Common myeloid progenitor, CD34-positive (primary cell): ENCODE results near the gene INPP4B.
A peak's percentile ranks its signal among the peaks of the same experiment; 100 is the strongest.

Experiments used
- CTCF ChIA-PET: fragments of 350-600 bp; sonication (Branson Sonifier 250); formaldehyde crosslinking; loops from one replicate; lab custom pipeline; 2021; ENCODE audit warnings: antibody characterized with exemption; lab: Charles Lee
- POLR2A ChIA-PET: fragments of 350-600 bp; sonication (Branson Sonifier 250); formaldehyde crosslinking; loops from one replicate; lab custom pipeline; 2021; ENCODE audit warnings: antibody characterized with exemption; lab: Charles Lee
- DNase-seq, 3 donors: peaks; one replicate each; pipeline versions ENCODE4 v3.0.0 to v3.0.0-alpha.2; 2013
- H3K27ac ChIP-seq, 2 experiments: 1 replicate in 1 of 2; 2 replicates in 1 of 2; pipeline ENCODE4 v1.7.0; 2013; ENCODE audit warnings: inconsistent platforms in 2 of 2, low read length in 2 of 2, mild to moderate bottlenecking in 2 of 2, low read depth in 1 of 2, moderate library complexity in 1 of 2; ENCODE audit not compliant: severe bottlenecking in 2 of 2, insufficient read depth in 1 of 2, poor library complexity in 1 of 2
- H3K27me3 ChIP-seq, 5 experiments: replicated peaks in 2 of 5; 1 replicate in 3 of 5; 2 replicates in 2 of 5; pipeline versions ENCODE4 v1.6.1 to v1.7.0; 2013; ENCODE audit warnings: low read length in 4 of 5, mild to moderate bottlenecking in 2 of 5, moderate library complexity in 2 of 5, inconsistent platforms in 1 of 5; ENCODE audit not compliant: insufficient read depth in 5 of 5, control insufficient read depth in 4 of 5
- H3K36me3 ChIP-seq, 4 experiments: 1 replicate in 2 of 4; 2 replicates in 2 of 4; pipeline versions ENCODE4 v1.6.1 to v1.7.0; 2013; ENCODE audit warnings: low read length in 3 of 4, control low read depth in 1 of 4, mild to moderate bottlenecking in 1 of 4; ENCODE audit not compliant: control insufficient read depth in 4 of 4, insufficient read depth in 4 of 4
- H3K4me1 ChIP-seq, 4 experiments: 1 replicate in 3 of 4; 2 replicates in 1 of 4; pipeline versions ENCODE4 v1.6.1 to v1.7.1; 2013; ENCODE audit warnings: low read length in 3 of 4, mild to moderate bottlenecking in 3 of 4, control low read depth in 1 of 4, inconsistent platforms in 1 of 4, moderate library complexity in 1 of 4; ENCODE audit not compliant: control insufficient read depth in 4 of 4, insufficient read depth in 4 of 4; ENCODE audit errors: control extremely low read depth in 1 of 4
- H3K4me3 ChIP-seq, 7 experiments: 1 replicate in 4 of 7; 2 replicates in 3 of 7; pipeline versions ENCODE4 v1.5.1 to v1.7.0; 2013; ENCODE audit warnings: mild to moderate bottlenecking in 7 of 7, low read length in 6 of 7, moderate library complexity in 6 of 7, inconsistent platforms in 2 of 7, low read depth in 2 of 7, control low read depth in 1 of 7; ENCODE audit not compliant: insufficient read depth in 4 of 7, control insufficient read depth in 1 of 7; ENCODE audit errors: extremely low read depth in 1 of 7
- H3K9me3 ChIP-seq, 5 experiments: 1 replicate in 4 of 5; 2 replicates in 1 of 5; pipeline versions ENCODE4 v1.6.1 to v1.7.1; 2013; ENCODE audit warnings: low read length in 4 of 5, mild to moderate bottlenecking in 2 of 5, inconsistent platforms in 1 of 5, low read depth in 1 of 5, moderate library complexity in 1 of 5; ENCODE audit not compliant: control insufficient read depth in 4 of 5, insufficient read depth in 2 of 5; ENCODE audit errors: control extremely low read depth in 1 of 5
- whole genome bisulfite sequencing: methylation state at CpG from one replicate; pipeline ENCODE4 v1.1.5; 2013; ENCODE audit not compliant: insufficient coverage; 5-methylcytosine and 5-hydroxymethylcytosine counted together

INPP4B gene

DNA sequence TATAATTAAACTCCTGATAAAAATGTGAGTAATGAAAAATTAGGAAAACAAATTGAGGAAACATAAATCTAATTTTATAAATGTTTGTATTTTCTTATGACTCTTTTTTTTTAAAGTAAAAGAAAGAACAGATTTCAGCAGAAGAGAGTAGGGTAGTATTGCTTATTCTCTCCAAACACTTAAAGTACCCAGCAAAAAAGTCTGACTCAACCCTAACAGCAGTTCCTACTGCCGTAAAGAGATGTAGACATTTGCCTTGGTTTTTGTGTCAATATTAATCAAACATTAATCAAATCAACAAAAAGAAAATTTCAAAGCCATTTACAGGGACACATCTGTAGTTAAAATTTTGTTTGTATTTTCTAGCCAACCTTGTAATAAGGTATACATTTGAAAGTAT, 701.3 kb downstream of the INPP4B start:
- no peaks in the 10 kb centered on the region for H3K27me3 ChIP-seq
- POLR2A ChIA-PET, result no interaction called here
- CTCF ChIA-PET, result no interaction called here
- H3K4me3 ChIP-seq, result no peak overlapping the region
- no CpG with 5 or more reads among the region's 1 CpG for WGBS
- no peaks in the 10 kb centered on the region for H3K4me1 ChIP-seq
- peaks cover 0 to 5% (median 1%) of the 10 kb centered on the region in 4 experiments for H3K36me3 ChIP-seq
- no peak overlapping the region for H3K27ac ChIP-seq
- no peak for DNase-seq
- H3K9me3 ChIP-seq, result no peaks in the 10 kb centered on the region

DNA sequence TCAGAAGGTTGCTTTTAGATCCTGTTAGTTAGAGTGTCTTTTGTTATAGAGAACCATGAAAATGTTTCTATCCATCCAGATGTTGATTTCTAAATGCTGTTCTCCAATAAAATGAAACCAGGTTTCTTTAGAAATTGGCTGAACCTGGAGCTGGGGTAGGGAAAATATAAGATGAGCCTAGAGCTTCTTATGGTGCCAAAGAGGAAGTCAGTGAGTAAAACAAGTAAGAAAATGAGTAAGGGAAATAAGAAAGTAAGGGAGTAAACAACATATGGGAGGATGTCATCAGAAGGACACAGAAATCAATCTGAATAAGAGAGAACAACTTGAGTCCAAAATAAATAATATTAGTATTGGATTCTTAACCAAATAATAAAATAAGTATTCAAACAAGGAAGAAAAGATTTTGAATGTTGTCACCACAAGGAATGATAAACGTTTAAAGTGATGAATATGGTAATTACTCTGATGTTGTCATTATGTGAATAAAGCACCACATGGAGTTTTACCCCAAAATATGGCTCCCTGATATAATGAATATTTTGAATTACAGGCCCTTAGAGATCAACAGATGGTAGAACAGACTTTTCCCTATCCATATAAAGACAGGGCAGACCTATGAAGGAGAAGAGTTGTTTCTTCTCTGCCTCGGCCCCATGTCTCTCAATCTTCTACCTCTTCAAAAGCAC, 703.6 kb downstream of the INPP4B start:
- Histone ChIP-seq H3K36me3 (peaks cover 0 to 6% (median 4%) of the 10 kb centered on the region in 4 experiments), H3K4me3 (no peak overlapping the region), H3K9me3 (peaks cover 0 to 3% (median 0%) of the 10 kb centered on the region in 5 experiments), H3K27ac (no peak overlapping the region), H3K4me1 (no peaks in the 10 kb centered on the region), H3K27me3 (no peaks in the 10 kb centered on the region)
- CTCF ChIA-PET, result no interaction called here
- WGBS, result no CpG with 5 or more reads among the region's 2 CpGs
- POLR2A ChIA-PET, result no interaction called here
- DNase-seq, result peak in 1 of 3 donors; percentile 23

DNA sequence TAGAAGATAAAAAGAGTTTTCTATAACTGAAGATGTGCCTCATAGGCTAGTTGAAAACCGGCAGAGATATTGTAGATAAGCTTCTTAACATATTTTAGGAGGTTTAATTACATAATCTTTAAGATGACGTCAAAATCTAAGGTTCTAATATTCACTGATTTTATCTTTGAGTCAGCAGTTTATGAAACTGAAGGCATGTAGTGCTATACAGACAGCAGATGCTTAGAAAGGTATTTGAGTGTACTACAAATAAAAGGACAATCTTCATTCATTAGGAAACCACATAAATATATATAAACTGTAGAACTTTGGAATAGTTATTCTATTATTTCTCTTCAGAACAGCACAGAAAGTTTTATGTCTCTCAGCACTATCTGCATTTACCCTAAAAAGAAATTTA, 704.9 kb downstream of the INPP4B start:
- no peak for DNase-seq
- Histone ChIP-seq H3K36me3 (peaks cover 0 to 9% (median 5%) of the 10 kb centered on the region in 4 experiments), H3K4me1 (no peaks in the 10 kb centered on the region), H3K27ac (no peak overlapping the region), H3K9me3 (peaks cover 0 to 6% (median 0%) of the 10 kb centered on the region in 5 experiments), H3K27me3 (no peaks in the 10 kb centered on the region), H3K4me3 (no peak overlapping the region)
- no CpG with 5 or more reads among the region's 2 CpGs for WGBS
- POLR2A ChIA-PET, result no interaction called here
- CTCF ChIA-PET, result no interaction called here

DNA sequence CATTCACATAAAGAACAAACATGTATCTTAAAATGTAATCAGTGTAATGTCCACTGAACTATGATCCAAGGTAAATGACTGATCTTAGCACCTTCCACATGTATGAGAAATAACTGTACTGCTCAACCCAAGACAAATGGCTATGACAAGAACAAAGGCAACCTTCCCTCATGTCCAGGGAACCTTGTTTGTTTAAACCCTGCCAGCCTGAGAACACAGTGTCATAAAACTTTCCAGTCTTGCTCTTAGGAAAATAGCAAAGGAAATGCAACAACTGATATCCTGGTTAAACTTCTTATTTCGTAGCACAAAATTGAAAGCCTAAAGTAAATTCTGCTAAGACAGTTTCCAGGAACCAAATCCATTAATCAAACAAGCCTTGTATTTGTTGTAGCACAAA, 715.4 kb downstream of the INPP4B start:
- Histone ChIP-seq H3K4me1 (peaks cover 0 to 22% (median 0%) of the 10 kb centered on the region in 4 experiments), H3K27me3 (no peaks in the 10 kb centered on the region), H3K27ac (no peak overlapping the region), H3K9me3 (no peaks in the 10 kb centered on the region), H3K4me3 (no peak overlapping the region), H3K36me3 (peaks cover 0 to 4% (median 0%) of the 10 kb centered on the region in 4 experiments)
- 43% methylated on average over 1 of the region's 1 CpG for WGBS
- no peak for DNase-seq
- ChIA-PET CTCF (interaction anchor here (0.9 kb wide), 1 partner anchor 716 kb away, joined by 3 read pairs; no protein-coding TSS in a partner anchor), POLR2A (no interaction called here)

DNA sequence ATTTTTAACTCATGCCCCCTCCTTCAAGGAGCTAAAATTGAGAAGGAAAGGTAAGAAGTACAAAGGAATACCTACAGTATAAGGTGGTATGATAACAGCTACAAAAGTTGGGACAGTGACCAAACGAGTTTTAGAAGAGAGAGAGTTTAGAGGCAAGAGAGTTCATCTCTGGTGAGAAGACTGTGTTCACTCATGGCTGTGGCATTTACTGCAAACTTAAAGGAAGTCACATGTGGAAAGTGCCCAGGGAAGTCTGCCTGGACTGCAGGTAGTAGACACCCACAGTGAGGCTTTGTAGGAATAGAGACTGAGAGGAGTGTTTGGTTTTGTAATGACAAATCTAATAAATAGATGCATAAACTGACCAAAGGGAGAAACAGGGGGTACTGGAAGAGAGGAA, 716.2 kb downstream of the INPP4B start:
- POLR2A ChIA-PET, result no interaction called here
- peak overlapping the region in 1 of 2 experiments; percentile 10 for H3K27ac ChIP-seq

DNA sequence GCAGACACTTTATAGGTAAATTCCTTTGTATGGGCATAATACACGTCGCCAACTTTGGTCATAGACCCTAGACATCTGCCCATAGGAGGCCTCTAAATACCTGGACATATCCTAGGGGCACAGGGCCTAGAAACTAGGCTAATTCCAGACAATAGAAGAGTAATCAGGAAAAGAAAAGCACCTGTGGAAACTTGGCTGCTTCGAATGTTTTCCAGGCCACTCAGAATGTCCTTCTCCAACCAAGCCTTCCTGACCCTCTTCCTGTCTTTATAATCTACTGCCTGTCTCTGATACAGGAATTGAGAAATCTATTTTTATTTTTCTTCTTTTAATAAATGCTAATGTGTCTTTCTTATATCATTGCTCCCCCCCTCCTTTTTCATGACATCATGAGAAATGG, 716.6 kb downstream of the INPP4B start:
- WGBS, result 100% methylated on average over 2 of the region's 3 CpGs

More for the DNA sequence above, 716.2 kb downstream of the INPP4B start:
- peaks cover 0 to 26% (median 0%) of the 10 kb centered on the region in 4 experiments for H3K4me1 ChIP-seq
- H3K36me3 ChIP-seq, result no peaks in the 10 kb centered on the region
- WGBS, result no CpG with 5 or more reads among the region's 1 CpG
- no peaks in the 10 kb centered on the region for H3K27me3 ChIP-seq
- CTCF ChIA-PET, result no interaction called here
- no peaks in the 10 kb centered on the region for H3K9me3 ChIP-seq
- H3K4me3 ChIP-seq, result no peak overlapping the region
- DNase-seq, result no peak

DNA sequence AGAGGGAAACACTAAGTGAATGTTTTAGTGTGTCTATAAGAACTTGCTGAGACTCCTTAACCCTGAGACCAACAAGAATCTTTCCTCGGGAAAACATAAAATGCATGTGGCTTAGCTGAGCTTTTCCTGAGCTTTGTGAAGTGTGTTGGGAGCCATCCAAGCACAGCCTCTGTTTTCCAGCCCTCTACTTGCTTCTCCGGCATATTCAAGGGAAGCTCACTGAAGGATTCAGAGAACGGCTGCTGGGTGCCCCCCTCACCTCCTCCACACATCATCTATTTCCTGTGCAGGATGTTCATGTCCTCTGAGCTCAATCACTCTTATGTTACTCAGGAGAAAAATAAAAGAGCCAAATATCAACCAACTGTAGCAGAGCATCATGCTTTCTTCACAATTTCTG, 717.6 kb downstream of the INPP4B start:
- DNase-seq, result peak in 2 of 3 donors; percentile 40 to 59
- Histone ChIP-seq H3K36me3 (peaks cover 0 to 5% (median 1%) of the 10 kb centered on the region in 4 experiments), H3K4me3 (no peak overlapping the region), H3K9me3 (no peaks in the 10 kb centered on the region), H3K27ac (peak overlapping the region in 1 of 2 experiments; percentile 15), H3K27me3 (no peaks in the 10 kb centered on the region), H3K4me1 (peaks cover 0 to 26% (median 0%) of the 10 kb centered on the region in 4 experiments)
- POLR2A ChIA-PET, result no interaction called here
- CTCF ChIA-PET, result interaction anchor here (0.8 to 1.9 kb wide), 5 partner anchors 11 to 721 kb away, joined by 3 to 4 read pairs (median 3); partner anchors contain the start of gene INPP4B
- WGBS, result 40% methylated on average over 1 of the region's 3 CpGs

More for the DNA sequence above, 716.6 kb downstream of the INPP4B start:
- Histone ChIP-seq H3K9me3 (no peaks in the 10 kb centered on the region), H3K27ac (peak overlapping the region in 1 of 2 experiments; percentile 10), H3K36me3 (peaks cover 0 to under 1% (median 0%) of the 10 kb centered on the region in 4 experiments), H3K4me3 (no peak overlapping the region), H3K27me3 (no peaks in the 10 kb centered on the region), H3K4me1 (peaks cover 0 to 26% (median 0%) of the 10 kb centered on the region in 4 experiments)
- ChIA-PET CTCF (no interaction called here), POLR2A (no interaction called here)
- no peak for DNase-seq
